H1 (cell line): ENCODE results near the gene C11orf42.

Source experiments
- CEBPB ChIP-seq: IDR thresholded peaks from 2 replicates; pipeline ENCODE4 v1.6.1; 2012; ENCODE audit warnings: low read depth, low read length
- CTCF ChIP-seq, 3 experiments: IDR thresholded peaks; 1 replicate in 2 of 3; 2 replicates in 1 of 3; pipeline versions ENCODE4 v1.5.1 to v1.6.1; 2011; ENCODE audit warnings: low read length in 3 of 3, mild to moderate bottlenecking in 3 of 3, inconsistent platforms in 2 of 3, low read depth in 1 of 3, moderate library complexity in 1 of 3; ENCODE audit not compliant: insufficient read depth in 1 of 3; ENCODE audit errors: control extremely low read depth in 1 of 3
- EP300 ChIP-seq, 2 experiments: IDR thresholded peaks; 1 replicate in 1 of 2; 2 replicates in 1 of 2; pipeline ENCODE4 v1.6.1; 2011 to 2012; ENCODE audit warnings: low read depth in 2 of 2, low read length in 2 of 2, mild to moderate bottlenecking in 2 of 2, borderline replicate concordance in 1 of 2, inconsistent platforms in 1 of 2, moderate library complexity in 1 of 2
- JUND ChIP-seq: IDR thresholded peaks from 2 replicates; pipeline ENCODE4 v1.6.1; 2011; ENCODE audit warnings: mild to moderate bottlenecking, improper control_type of control experiment, low read length
- POLR2A ChIP-seq, 2 experiments: IDR thresholded peaks; 1 replicate in 1 of 2; 2 replicates in 1 of 2; pipeline ENCODE4 v1.6.1; 2011; ENCODE audit warnings: low read depth in 2 of 2, low read length in 2 of 2, mild to moderate bottlenecking in 2 of 2; ENCODE audit errors: control extremely low read depth in 1 of 2
- SIN3A ChIP-seq, 2 experiments: IDR thresholded peaks in 1 of 2; conservative IDR thresholded peaks in 1 of 2; 2 replicates each; pipeline ENCODE4 v1.6.1; 2011 to 2012; ENCODE audit warnings: low read length in 2 of 2, improper control_type of control experiment in 1 of 2, low read depth in 1 of 2, mild to moderate bottlenecking in 1 of 2
- SRF ChIP-seq: IDR thresholded peaks from 2 replicates; pipeline ENCODE4 v1.6.1; 2011; ENCODE audit warnings: mild to moderate bottlenecking, low read depth, low read length, moderate library complexity

- TF ChIP-seq CTCF (IDR thresholded peaks at IDR 0.05; ENCODE audit: control extremely low read depth in 1 of 3, insufficient read depth in 1 of 3, low read depth in 1 of 3, low read length in 3 of 3) (no peak), SIN3A (conservative IDR thresholded peaks at IDR 0.05 in 1 of 2, IDR thresholded peaks at IDR 0.05 in 1 of 2; ENCODE audit: low read depth in 1 of 2, low read length in 2 of 2) (no peak), SRF (no peak), EP300 (IDR thresholded peaks at IDR 0.05; ENCODE audit: borderline replicate concordance in 1 of 2, low read depth in 2 of 2, low read length in 2 of 2) (no peak), JUND (no peak), POLR2A (IDR thresholded peaks at IDR 0.05; ENCODE audit: control extremely low read depth in 1 of 2, low read depth in 2 of 2, low read length in 2 of 2) (no peak), CEBPB (no peak)
Observed at GRCh38 chr11:6175440-6175839, 29.9 kb upstream of the C11orf42 start.
